Karpas-422 (cell line): ENCODE results near the gene SWI5. TPM values are rescaled to one million over a fixed set of nuclear protein-coding genes. Genes with fewer than 3 reads are reported as not detected.

Experiments used
- DNase-seq: peaks from one replicate; pipeline ENCODE4 v3.0.0-alpha.2; 2015
- H2AFZ ChIP-seq: fragments of 200-600 bp; sonication (generic); 2 replicates; pipeline ENCODE4 v1.6.1; 2014; ENCODE audit warnings: antibody characterized with exemption, low read length, mixed read lengths
- H3K27ac ChIP-seq: fragments of 200-600 bp; sonication (generic); 2 replicates; pipeline ENCODE4 v1.5.1; 2014; ENCODE audit warnings: mild to moderate bottlenecking, low read length, moderate library complexity
- H3K27me3 ChIP-seq: fragments of 200-600 bp; sonication (generic); 2 replicates; pipeline ENCODE4 v1.6.1; 2014; ENCODE audit warnings: low read length, mixed read lengths
- H3K36me3 ChIP-seq: fragments of 200-600 bp; sonication (generic); 2 replicates; pipeline ENCODE4 v1.6.1; 2014; ENCODE audit warnings: low read length, mixed read lengths; ENCODE audit not compliant: insufficient read depth
- H3K4me1 ChIP-seq: fragments of 200-600 bp; sonication (generic); 2 replicates; pipeline ENCODE4 v1.6.1; 2014; ENCODE audit warnings: mild to moderate bottlenecking, low read length, mixed read lengths
- H3K4me2 ChIP-seq: fragments of 200-600 bp; sonication (generic); 2 replicates; pipeline ENCODE4 v1.6.1; 2014; ENCODE audit warnings: low read length, low read depth, mild to moderate bottlenecking; ENCODE audit not compliant: poor library complexity, severe bottlenecking
- H3K4me3 ChIP-seq: fragments of 200-600 bp; sonication (generic); 2 replicates; pipeline ENCODE4 v1.5.1; 2014; ENCODE audit warnings: mild to moderate bottlenecking, antibody characterized with exemption, low read length, mixed read lengths
- H3K79me2 ChIP-seq: fragments of 200-600 bp; sonication (generic); 2 replicates; pipeline ENCODE4 v1.6.1; 2014; ENCODE audit warnings: mild to moderate bottlenecking, low read length, mixed read lengths
- H3K9ac ChIP-seq: fragments of 200-600 bp; sonication (generic); 2 replicates; pipeline ENCODE4 v1.6.0; 2014; ENCODE audit warnings: low read length
- H3K9me2 ChIP-seq: fragments of 200-600 bp; sonication (generic), shearing (Covaris generic); replicated peaks from 2 replicates; pipeline ENCODE4 v1.6.0; 2014; ENCODE audit warnings: mild to moderate bottlenecking, low read length, moderate library complexity; ENCODE audit not compliant: insufficient read depth
- H3K9me3 ChIP-seq: fragments of 300-700, 200-600 bp; sonication (generic); 2 replicates; pipeline ENCODE4 v1.6.1; 2014; ENCODE audit warnings: low read length, mixed read lengths
- H4K20me1 ChIP-seq: fragments of 200-600 bp; sonication (generic); 2 replicates; pipeline ENCODE4 v1.6.1; 2014; ENCODE audit warnings: mild to moderate bottlenecking, antibody characterized with exemption, low read length, low read depth; ENCODE audit not compliant: insufficient read depth
- total RNA-seq: library from RNA; depleted of rRNA; stranded (reverse); fragments of >200 nt; shearing (Covaris generic); gene quantifications from 2 replicates; pipeline ENCODE4 v1.2.3, GENCODE V29; 2014; ENCODE audit warnings: low replicate concordance

Gene SWI5
- total RNA-seq, 1 experiment from 2014 or later: 37.6 TPM

- no peak overlapping the region for H3K4me3 ChIP-seq
- no peaks in the 10 kb centered on the region for H4K20me1 ChIP-seq
- DNase-seq: no peak
- no peaks in the 10 kb centered on the region for H3K9me2 ChIP-seq
- no peaks in the 10 kb centered on the region for H3K4me1 ChIP-seq
- H3K79me2 ChIP-seq: no peaks in the 10 kb centered on the region
- no peaks in the 10 kb centered on the region for H3K27me3 ChIP-seq
- no peak overlapping the region for H3K27ac ChIP-seq
- no peak overlapping the region for H3K9ac ChIP-seq
- H3K9me3 ChIP-seq: no peaks in the 10 kb centered on the region
- H3K36me3 ChIP-seq: peaks cover 13% of the 10 kb centered on the region; the same call in 1 of the 2 replicates
- no peak overlapping the region for H3K4me2 ChIP-seq
- no peak overlapping the region for H2AFZ ChIP-seq
These were observed 38.6 kb downstream of the SWI5 start for GRCh38 chr9:128314697-128315096.

- Histone ChIP-seq H3K4me1 (peaks cover 5% of the 10 kb centered on the region), H3K36me3 (peaks cover 10% of the 10 kb centered on the region; the same call in 1 of the 2 replicates), H3K79me2 (peaks cover 6% of the 10 kb centered on the region), H3K9me3 (no peaks in the 10 kb centered on the region), H3K4me3 (no peak overlapping the region), H3K9me2 (no peaks in the 10 kb centered on the region), H3K9ac (no peak overlapping the region), H3K27ac (no peak overlapping the region), H3K27me3 (no peaks in the 10 kb centered on the region), H3K4me2 (no peak overlapping the region), H2AFZ (no peak overlapping the region), H4K20me1 (no peaks in the 10 kb centered on the region)
- DNase-seq: no peak
These were observed 40.3 kb downstream of the SWI5 start for GRCh38 chr9:128316421-128316820.

GRCh38 chr9:128317629-128318028, 41.6 kb downstream of the SWI5 start:
- Histone ChIP-seq H3K27ac (no peak overlapping the region), H3K4me3 (no peak overlapping the region), H3K4me1 (peaks cover 9% of the 10 kb centered on the region), H2AFZ (no peak overlapping the region), H3K79me2 (peaks cover 14% of the 10 kb centered on the region), H3K36me3 (peaks cover 10% of the 10 kb centered on the region; the same call in 1 of the 2 replicates), H3K9me2 (no peaks in the 10 kb centered on the region), H4K20me1 (no peaks in the 10 kb centered on the region), H3K9ac (no peak overlapping the region), H3K4me2 (no peak overlapping the region), H3K27me3 (no peaks in the 10 kb centered on the region), H3K9me3 (no peaks in the 10 kb centered on the region)
- no peak for DNase-seq

GRCh38 chr9:128321343-128321742, 45.3 kb downstream of the SWI5 start:
- H3K27ac ChIP-seq: no peak overlapping the region
- no peaks in the 10 kb centered on the region for H3K9me3 ChIP-seq
- H3K4me2 ChIP-seq: peak overlapping the region; percentile 92
- H3K9me2 ChIP-seq: no peaks in the 10 kb centered on the region
- no peaks in the 10 kb centered on the region for H3K27me3 ChIP-seq
- DNase-seq: no peak
- H4K20me1 ChIP-seq: no peaks in the 10 kb centered on the region
- peak overlapping the region; percentile 85 for H3K4me3 ChIP-seq
- H3K4me1 ChIP-seq: peaks cover 21% of the 10 kb centered on the region
- H3K36me3 ChIP-seq: peaks cover 7% of the 10 kb centered on the region; the same call in 1 of the 2 replicates
- peak overlapping the region; percentile 88 for H3K9ac ChIP-seq
- H3K79me2 ChIP-seq: peaks cover 43% of the 10 kb centered on the region
- no peak overlapping the region for H2AFZ ChIP-seq

GRCh38 chr9:128321879-128322403, 45.9 kb downstream of the SWI5 start:
- Histone ChIP-seq H3K4me2 (peak overlapping the region; percentile 92), H3K4me1 (peaks cover 21% of the 10 kb centered on the region), H3K36me3 (peaks cover 2% of the 10 kb centered on the region; the same call in 1 of the 2 replicates), H3K9me3 (no peaks in the 10 kb centered on the region), H3K9ac (peak overlapping the region; percentile 88), H3K27me3 (no peaks in the 10 kb centered on the region), H3K79me2 (peaks cover 43% of the 10 kb centered on the region), H3K9me2 (no peaks in the 10 kb centered on the region), H2AFZ (peak overlapping the region; percentile 94), H3K4me3 (peak overlapping the region; percentile 85), H4K20me1 (no peaks in the 10 kb centered on the region), H3K27ac (no peak overlapping the region)
- DNase-seq: no peak

GRCh38 chr9:128322404-128323211, 46.5 kb downstream of the SWI5 start, which contains the start of the genes COQ4 and TRUB2:
Gene COQ4, plus strand, starts transcription at chr9:128322839. Its CDS starts 20 bp downstream, at chr9:128322859.
Gene TRUB2, minus strand, starts transcription at chr9:128322447. Its CDS starts 39 bp downstream, at chr9:128322408.
- Histone ChIP-seq H2AFZ (peak within 1 kb of the TSS; percentile 94), H3K36me3 (peaks cover 2% of the 10 kb centered on the region; the same call in 1 of the 2 replicates), H3K4me2 (peak within 1 kb of the TSS; percentile 92), H3K4me3 (peak within 1 kb of the TSS; percentile 85), H3K79me2 (peaks cover 43% of the 10 kb centered on the region), H3K27ac (peak within 1 kb of the TSS; percentile 85), H4K20me1 (no peaks in the 10 kb centered on the region), H3K9me2 (no peaks in the 10 kb centered on the region), H3K4me1 (peaks cover 21% of the 10 kb centered on the region), H3K9me3 (no peaks in the 10 kb centered on the region), H3K9ac (peak within 1 kb of the TSS; percentile 88), H3K27me3 (no peaks in the 10 kb centered on the region)
- peak; percentile 98 for DNase-seq

- H2AFZ ChIP-seq: peak overlapping the region; percentile 94
- H3K79me2 ChIP-seq: peaks cover 43% of the 10 kb centered on the region
- H3K4me1 ChIP-seq: peaks cover 21% of the 10 kb centered on the region
- no peaks in the 10 kb centered on the region for H4K20me1 ChIP-seq
- H3K4me2 ChIP-seq: peak overlapping the region; percentile 92
- H3K27me3 ChIP-seq: no peaks in the 10 kb centered on the region
- no peak for DNase-seq
- peak overlapping the region; percentile 85 for H3K4me3 ChIP-seq
- H3K27ac ChIP-seq: peak overlapping the region; percentile 85
- peak overlapping the region; percentile 88 for H3K9ac ChIP-seq
- H3K9me3 ChIP-seq: no peaks in the 10 kb centered on the region
- H3K36me3 ChIP-seq: peaks cover 2% of the 10 kb centered on the region; the same call in 1 of the 2 replicates
- H3K9me2 ChIP-seq: no peaks in the 10 kb centered on the region
These were observed 47.2 kb downstream of the SWI5 start for GRCh38 chr9:128323212-128323730.

- H3K27ac ChIP-seq: no peak overlapping the region
- no peaks in the 10 kb centered on the region for H3K27me3 ChIP-seq
- peaks cover 2% of the 10 kb centered on the region; the same call in 1 of the 2 replicates for H3K36me3 ChIP-seq
- peaks cover 21% of the 10 kb centered on the region for H3K4me1 ChIP-seq
- peak overlapping the region; percentile 88 for H3K9ac ChIP-seq
- peaks cover 43% of the 10 kb centered on the region for H3K79me2 ChIP-seq
- H3K4me3 ChIP-seq: peak overlapping the region; percentile 85
- no peaks in the 10 kb centered on the region for H3K9me3 ChIP-seq
- no peak for DNase-seq
- peak overlapping the region; percentile 92 for H3K4me2 ChIP-seq
- H3K9me2 ChIP-seq: no peaks in the 10 kb centered on the region
- no peak overlapping the region for H2AFZ ChIP-seq
- H4K20me1 ChIP-seq: no peaks in the 10 kb centered on the region
These were observed 47.7 kb downstream of the SWI5 start for GRCh38 chr9:128323791-128324190.
